Prostate gland (tissue), 2 donors: ENCODE measurements around the gene MS4A15. TPM values are rescaled to one million over a fixed set of nuclear protein-coding genes. Genes with fewer than 3 reads are reported as not detected.

Experiments
- DNase-seq: peaks from one replicate; pipeline ENCODE4 v3.0.0-alpha.2; 2019; ENCODE audit warnings: low spot score
- H3K27ac ChIP-seq, 2 donors: fragments of 200-600 bp; sonication (generic); 2 replicates each; pipeline ENCODE4 v1.5.1; 2017 to 2019
- H3K27me3 ChIP-seq: fragments of 200-600 bp; sonication (generic); replicated peaks from 2 replicates; pipeline ENCODE4 v1.5.1; 2019; ENCODE audit not compliant: insufficient read depth
- H3K36me3 ChIP-seq, 2 donors: fragments of 200-600 bp; sonication (generic); 1 replicate in 1 of 2; 2 replicates in 1 of 2; pipeline versions ENCODE4 v1.5.1 to v1.8.1; 2017 to 2019
- H3K4me1 ChIP-seq: fragments of 200-600 bp; sonication (generic); replicated peaks from 2 replicates; pipeline ENCODE4 v1.5.1; 2019
- H3K4me3 ChIP-seq, 2 donors: fragments of 200-600 bp; sonication (generic); 2 replicates each; pipeline ENCODE4 v1.5.1; 2017 to 2019
- H3K9me3 ChIP-seq: fragments of 200-600 bp; sonication (generic); 2 replicates; pipeline ENCODE4 v1.5.1; 2017
- POLR2A ChIP-seq: fragments of 450-650 bp; IDR thresholded peaks from one replicate; pipeline ENCODE4 v1.6.1; 2016; ENCODE audit warnings: antibody characterized with exemption, mild to moderate bottlenecking
- POLR2AphosphoS5 ChIP-seq: sonication (generic); formaldehyde crosslinking; IDR thresholded peaks from one replicate; pipeline ENCODE4 v1.6.1; 2017; ENCODE audit warnings: antibody characterized with exemption
- WGBS: methylation state at CpG from one replicate; pipeline ENCODE4 v1.1.5; 2018; 5-methylcytosine and 5-hydroxymethylcytosine counted together
- intact Hi-C: fragments of 100-400 bp; cut with DNase I; formaldehyde crosslinking; loops from one replicate; pipeline ENCODE4 v1.14.2; 2022
- total RNA-seq, 2 donors: library from RNA; depleted of rRNA; stranded (reverse); fragments of >200 nt; gene quantifications; one replicate each; pipeline ENCODE4 v1.1.0, GENCODE V29; 2016
- TF ChIP-seq, protein P1 (sequence below), 4 experiments: fragments of 200-600 bp in 2 of 4; fragments of 450-650 bp in 2 of 4; sonication (generic) in 2 of 4; IDR thresholded peaks; 1 replicate in 3 of 4; 2 replicates in 1 of 4; pipeline ENCODE4 v1.5.1; 2016 to 2019; ENCODE audit warnings: antibody characterized with exemption in 4 of 4, mild to moderate bottlenecking in 2 of 4, moderate library complexity in 2 of 4

Gene MS4A15
- total RNA-seq, 2 donors from 2014 or later: not detected

DNA sequence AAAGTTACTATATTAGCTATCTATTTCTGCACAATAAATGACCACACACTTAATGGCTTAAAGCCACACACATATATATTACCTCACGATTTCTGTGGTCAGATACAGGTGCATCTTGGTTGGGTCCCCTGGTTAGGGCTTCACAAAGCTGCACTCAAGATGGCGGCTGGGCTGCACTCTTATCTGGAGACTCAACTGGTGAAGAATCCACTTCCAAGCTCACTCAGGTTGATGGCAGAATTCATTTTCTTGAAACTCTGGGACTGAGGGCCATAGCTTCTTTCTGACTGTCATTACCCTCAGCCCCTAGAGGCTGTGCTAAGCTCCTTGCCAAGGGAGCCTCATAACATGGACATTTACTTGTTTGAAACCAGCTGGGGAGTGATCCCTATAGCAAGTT is 23.4 kb downstream of the MS4A15 start:
- no peaks in the 10 kb centered on the region for H3K27me3 ChIP-seq
- intact Hi-C loops: no loop called here
- H3K4me3 ChIP-seq: no peak overlapping the region
- H3K36me3 ChIP-seq: no peaks in the 10 kb centered on the region
- no peaks in the 10 kb centered on the region for H3K9me3 ChIP-seq
- 91% methylated on average over 2 of the region's 2 CpGs for WGBS
- TF ChIP-seq, protein P1, sequence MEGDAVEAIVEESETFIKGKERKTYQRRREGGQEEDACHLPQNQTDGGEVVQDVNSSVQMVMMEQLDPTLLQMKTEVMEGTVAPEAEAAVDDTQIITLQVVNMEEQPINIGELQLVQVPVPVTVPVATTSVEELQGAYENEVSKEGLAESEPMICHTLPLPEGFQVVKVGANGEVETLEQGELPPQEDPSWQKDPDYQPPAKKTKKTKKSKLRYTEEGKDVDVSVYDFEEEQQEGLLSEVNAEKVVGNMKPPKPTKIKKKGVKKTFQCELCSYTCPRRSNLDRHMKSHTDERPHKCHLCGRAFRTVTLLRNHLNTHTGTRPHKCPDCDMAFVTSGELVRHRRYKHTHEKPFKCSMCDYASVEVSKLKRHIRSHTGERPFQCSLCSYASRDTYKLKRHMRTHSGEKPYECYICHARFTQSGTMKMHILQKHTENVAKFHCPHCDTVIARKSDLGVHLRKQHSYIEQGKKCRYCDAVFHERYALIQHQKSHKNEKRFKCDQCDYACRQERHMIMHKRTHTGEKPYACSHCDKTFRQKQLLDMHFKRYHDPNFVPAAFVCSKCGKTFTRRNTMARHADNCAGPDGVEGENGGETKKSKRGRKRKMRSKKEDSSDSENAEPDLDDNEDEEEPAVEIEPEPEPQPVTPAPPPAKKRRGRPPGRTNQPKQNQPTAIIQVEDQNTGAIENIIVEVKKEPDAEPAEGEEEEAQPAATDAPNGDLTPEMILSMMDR (IDR thresholded peaks at IDR 0.05): no peak
- TF ChIP-seq POLR2AphosphoS5 (no peak), POLR2A (no peak)
- no peak overlapping the region for H3K27ac ChIP-seq
- no peak for DNase-seq
- H3K4me1 ChIP-seq: no peaks in the 10 kb centered on the region

DNA sequence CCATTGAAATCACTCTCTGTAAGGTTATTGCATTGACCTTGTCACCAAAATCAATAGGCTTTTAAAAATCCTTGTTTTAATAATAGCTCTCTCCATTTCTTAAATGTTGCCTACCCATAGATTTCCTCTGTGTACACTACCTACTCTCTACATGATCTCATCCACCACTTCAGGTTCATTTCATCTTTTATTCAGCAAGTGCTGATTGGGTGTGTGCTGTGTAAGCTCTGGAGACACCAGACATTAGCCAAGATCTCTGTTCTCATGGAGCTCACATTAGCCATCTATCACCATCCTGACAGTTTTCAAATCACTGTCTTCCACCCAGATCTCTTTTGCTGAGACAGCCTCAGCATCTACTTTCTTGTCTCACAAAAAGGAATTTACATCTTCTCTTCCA is 24.1 kb downstream of the MS4A15 start:
- H3K27me3 ChIP-seq: no peaks in the 10 kb centered on the region
- DNase-seq: no peak
- H3K4me3 ChIP-seq: no peak overlapping the region
- H3K27ac ChIP-seq: no peak overlapping the region
- H3K9me3 ChIP-seq: no peaks in the 10 kb centered on the region
- no peaks in the 10 kb centered on the region for H3K36me3 ChIP-seq
- no peak for TF ChIP-seq POLR2A
- TF ChIP-seq, protein P1 (IDR thresholded peaks at IDR 0.05): no peak
- no peak for TF ChIP-seq POLR2AphosphoS5
- intact Hi-C loops: no loop called here
- no peaks in the 10 kb centered on the region for H3K4me1 ChIP-seq

DNA sequence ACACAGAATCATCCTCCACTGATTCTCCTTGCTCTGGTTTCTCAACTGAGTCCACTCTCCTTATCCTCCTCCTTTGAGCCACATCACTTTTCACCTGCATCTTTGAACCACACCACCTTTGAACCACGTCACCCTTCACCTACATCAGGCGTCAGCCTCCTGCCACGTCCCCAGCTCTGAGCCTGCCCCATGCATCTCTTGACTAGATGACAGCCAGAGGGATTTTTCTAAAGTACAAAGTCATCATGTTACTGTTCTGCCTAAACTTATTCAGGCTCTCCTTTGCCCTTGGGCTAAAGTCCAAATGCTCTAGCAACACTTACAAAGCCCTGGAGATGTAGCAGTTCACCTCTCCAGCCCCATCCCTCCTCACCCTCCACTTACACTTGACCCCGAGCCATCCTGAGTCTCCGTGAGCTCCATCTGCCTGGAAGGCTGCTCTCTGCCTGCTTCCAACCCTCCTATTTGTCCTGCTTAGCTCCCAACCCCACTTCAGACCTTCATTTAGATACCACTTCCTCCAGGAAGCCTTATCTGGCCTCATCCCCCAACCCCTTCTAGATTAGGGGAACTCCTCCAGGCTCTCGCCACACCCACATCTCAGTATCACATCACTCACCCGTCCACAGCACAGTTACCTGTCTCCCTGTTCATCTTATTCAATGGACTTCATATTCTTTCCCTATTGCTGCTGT is 24.8 kb downstream of the MS4A15 start:
- TF ChIP-seq, protein P1 (IDR thresholded peaks at IDR 0.05): no peak
- no peak for TF ChIP-seq POLR2A
- TF ChIP-seq POLR2AphosphoS5: no peak
- no peak overlapping the region for H3K27ac ChIP-seq
- H3K4me1 ChIP-seq: no peaks in the 10 kb centered on the region
- no peaks in the 10 kb centered on the region for H3K36me3 ChIP-seq
- no peak for DNase-seq
- H3K9me3 ChIP-seq: no peaks in the 10 kb centered on the region
- no peak overlapping the region for H3K4me3 ChIP-seq
- no peaks in the 10 kb centered on the region for H3K27me3 ChIP-seq
- intact Hi-C loops: no loop called here
- 82% methylated on average over 7 of the region's 7 CpGs for WGBS

DNA sequence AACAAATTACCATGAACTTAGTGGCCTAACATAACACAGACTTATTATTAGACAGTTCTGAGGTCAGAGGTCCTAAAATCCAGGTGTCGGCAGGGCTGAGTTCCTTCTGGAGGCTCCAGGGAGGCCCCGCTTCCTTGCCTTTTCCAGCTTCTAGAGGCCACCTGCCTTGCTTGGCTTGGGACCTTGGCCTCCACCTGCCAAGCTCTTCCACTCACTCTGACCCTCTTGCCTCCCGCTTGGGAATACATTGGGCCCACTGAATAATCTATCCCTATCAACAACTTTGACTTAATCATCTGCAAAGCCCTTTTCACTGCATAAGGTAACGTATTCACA is 25.3 kb downstream of the MS4A15 start:
- H3K4me1 ChIP-seq: no peaks in the 10 kb centered on the region
- H3K27me3 ChIP-seq: no peaks in the 10 kb centered on the region
- DNase-seq: no peak
- H3K4me3 ChIP-seq: no peak overlapping the region
- TF ChIP-seq POLR2AphosphoS5 (no peak), POLR2A (no peak)
- TF ChIP-seq, protein P1 (IDR thresholded peaks at IDR 0.05): no peak
- no peaks in the 10 kb centered on the region for H3K36me3 ChIP-seq
- no peak overlapping the region for H3K27ac ChIP-seq
- no peaks in the 10 kb centered on the region for H3K9me3 ChIP-seq
- intact Hi-C loops: no loop called here
- 99% methylated on average over 4 of the region's 4 CpGs for WGBS

DNA sequence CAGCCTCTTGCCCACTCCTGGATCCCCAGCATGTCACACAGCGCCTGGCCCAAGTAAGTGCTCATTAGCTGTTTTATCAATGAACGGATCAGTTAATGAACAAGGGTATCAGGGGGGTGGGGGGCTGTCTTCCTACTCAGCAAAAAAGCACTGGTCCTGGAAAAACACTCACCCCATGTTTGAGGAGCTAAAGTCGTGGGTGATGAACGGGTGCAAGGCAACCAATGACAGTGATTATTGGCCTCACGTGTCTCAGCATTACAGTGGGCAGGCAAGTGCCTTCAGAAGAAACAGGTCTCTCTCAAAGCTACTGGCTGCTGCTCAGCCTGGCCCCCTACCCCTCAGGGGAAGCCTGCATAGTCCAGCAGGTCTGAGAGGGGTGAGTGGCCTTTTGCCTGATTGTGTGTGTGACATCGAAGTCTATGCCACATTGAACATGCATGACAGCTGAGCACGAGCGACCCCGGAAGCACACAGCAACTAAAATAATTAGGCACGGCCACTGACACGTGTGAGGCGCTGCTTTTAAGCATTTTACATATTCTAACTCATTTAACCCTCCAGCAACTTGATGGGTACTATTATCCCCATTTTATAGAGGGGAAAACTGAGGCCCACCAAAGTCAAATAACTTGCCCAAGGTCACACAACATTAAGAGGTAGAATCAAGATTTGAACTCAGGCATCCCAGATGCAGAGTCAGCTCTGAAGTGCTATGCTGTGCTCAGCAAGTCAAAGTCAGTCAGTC is 25.9 kb downstream of the MS4A15 start:
- TF ChIP-seq, protein P1 (IDR thresholded peaks at IDR 0.05): no peak
- TF ChIP-seq POLR2A (no peak), POLR2AphosphoS5 (no peak)
- Histone ChIP-seq H3K36me3 (no peaks in the 10 kb centered on the region), H3K4me3 (no peak overlapping the region), H3K4me1 (no peaks in the 10 kb centered on the region), H3K9me3 (no peaks in the 10 kb centered on the region), H3K27ac (no peak overlapping the region), H3K27me3 (no peaks in the 10 kb centered on the region)
- 77% methylated on average over 12 of the region's 12 CpGs for WGBS
- intact Hi-C loops: no loop called here
- DNase-seq: no peak
